ENCODE data around the gene RPL11.
"Not testable (repeated sequence)": the region's sequence is repeated elsewhere in the genome, so short reads cannot be mapped to it uniquely, and the experiment has no call there.

RPL11 gene

DNA sequence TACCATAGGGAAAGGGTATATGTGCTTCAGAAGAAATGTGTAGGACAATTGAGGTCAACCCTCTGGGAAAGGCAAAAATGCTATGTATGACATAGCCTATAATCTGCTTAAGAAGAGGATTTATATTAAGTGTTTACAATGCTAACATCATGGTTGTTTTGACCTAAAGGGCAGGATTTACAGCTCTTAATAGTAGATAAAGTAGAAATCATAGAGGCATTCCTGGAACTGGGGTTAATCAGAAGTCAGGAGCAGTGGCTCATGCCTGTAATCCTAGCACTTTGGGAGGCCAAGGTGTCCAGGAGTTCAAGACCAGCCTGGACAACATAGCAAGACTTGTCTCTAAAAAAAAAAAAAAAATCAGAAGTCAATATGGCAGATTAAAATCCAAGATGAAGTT lies 8.7 kb upstream of the RPL11 start:
- H3K27ac ChIP-seq: no peak overlapping the region
- DNase-seq (ENCODE audit: low read depth, low spot score): no peak

DNA sequence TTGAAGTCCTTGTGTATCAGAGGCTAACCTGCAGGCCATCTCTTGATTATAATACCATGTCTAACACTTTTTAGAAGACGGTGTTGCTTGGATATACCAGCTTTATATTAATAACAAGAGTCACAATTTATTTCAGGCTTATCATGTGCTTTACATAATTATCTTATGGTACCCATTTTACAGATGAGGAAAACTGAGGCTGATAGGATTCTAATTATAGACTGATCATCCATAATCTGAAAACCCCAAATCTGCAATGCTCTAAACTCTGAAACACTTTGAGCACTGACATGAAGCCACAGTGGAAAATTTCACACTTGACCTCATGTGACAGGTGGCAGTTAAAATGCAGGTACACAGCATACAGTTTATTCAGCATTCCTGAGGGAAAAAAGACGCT lies 7.2 kb upstream of the RPL11 start:
- H3K27ac ChIP-seq: no peak overlapping the region
- DNase-seq (ENCODE audit: low read depth, low spot score): no peak

DNA sequence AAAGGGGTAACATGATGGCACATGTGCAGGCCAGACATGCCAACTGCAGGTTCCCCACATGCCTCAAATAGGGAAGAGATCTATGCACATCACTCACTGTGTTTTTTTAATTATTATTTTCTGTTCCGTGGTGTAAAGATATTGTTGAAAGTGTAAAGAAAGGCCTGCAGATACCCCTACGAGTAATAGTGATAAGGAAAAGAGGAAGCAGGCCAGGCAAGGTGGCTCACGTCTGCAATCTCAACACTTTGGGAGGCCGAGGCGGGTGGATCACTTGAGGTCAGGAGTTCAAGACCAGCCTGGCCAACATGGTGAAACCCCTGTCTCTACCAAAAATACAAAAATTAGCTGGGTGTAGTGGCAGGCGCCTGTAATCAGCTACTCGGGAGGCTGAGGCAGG lies 6.4 kb upstream of the RPL11 start:
- H3K27ac ChIP-seq; DNase-seq (ENCODE audit: low read depth, low spot score): not testable (repeated sequence)

- not testable (repeated sequence) for DNase-seq (ENCODE audit: low read depth, low spot score); H3K27ac ChIP-seq
These were observed 3.9 kb upstream of the RPL11 start for GRCh38 chr1:23687680-23688079.

GRCh38 chr1:23688281-23688680 lies 3.3 kb upstream of the RPL11 start:
- not testable (repeated sequence) for H3K27ac ChIP-seq; DNase-seq (ENCODE audit: low read depth, low spot score)

- DNase-seq (ENCODE audit: low read depth, low spot score): no peak
- H3K27ac ChIP-seq: peak overlapping the region; percentile 81
These were observed 784 bp downstream of the RPL11 start for GRCh38 chr1:23692308-23692871.

DNA sequence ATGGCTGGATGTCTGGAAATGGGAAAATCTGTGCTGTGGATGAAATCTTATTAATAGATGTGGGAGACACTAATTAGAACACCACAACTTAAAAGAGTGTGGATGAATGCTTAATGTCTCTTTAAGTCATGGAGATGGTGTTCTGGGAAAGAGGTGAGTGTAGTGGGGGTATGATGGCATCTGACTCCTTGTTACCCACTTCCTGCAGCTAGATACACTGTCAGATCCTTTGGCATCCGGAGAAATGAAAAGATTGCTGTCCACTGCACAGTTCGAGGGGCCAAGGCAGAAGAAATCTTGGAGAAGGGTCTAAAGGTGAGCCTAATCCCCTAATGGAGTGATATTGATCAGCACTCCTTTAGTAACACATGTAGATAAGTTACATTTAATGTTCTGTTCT lies 2.0 kb downstream of the RPL11 start:
- H3K27ac ChIP-seq: peak overlapping the region; percentile 81
- DNase-seq (ENCODE audit: low read depth, low spot score): no peak

GRCh38 chr1:23694371-23694770 lies 2.8 kb downstream of the RPL11 start:
- peak overlapping the region; percentile 81 for H3K27ac ChIP-seq
- no peak for DNase-seq (ENCODE audit: low read depth, low spot score)

- H3K27ac ChIP-seq: no peak overlapping the region
- no peak for DNase-seq (ENCODE audit: low read depth, low spot score)
These were observed 4.1 kb downstream of the RPL11 start for GRCh38 chr1:23695667-23696066.

GRCh38 chr1:23696335-23696989 lies 4.9 kb downstream of the RPL11 start:
- no peak for DNase-seq (ENCODE audit: low read depth, low spot score)
- H3K27ac ChIP-seq: no peak overlapping the region

- H3K27ac ChIP-seq: peak overlapping the region; percentile 39
- DNase-seq (ENCODE audit: low read depth, low spot score): no peak
These were observed 6.9 kb downstream of the RPL11 start for GRCh38 chr1:23698466-23698865.

- H3K27ac ChIP-seq: no peak overlapping the region
- no peak for DNase-seq (ENCODE audit: low read depth, low spot score)
These were observed 7.9 kb downstream of the RPL11 start for GRCh38 chr1:23699280-23700179.

- no peak for DNase-seq (ENCODE audit: low read depth, low spot score)
- no peak overlapping the region for H3K27ac ChIP-seq
These were observed 9.7 kb downstream of the RPL11 start for GRCh38 chr1:23701310-23701709.

- no peak overlapping the region for H3K27ac ChIP-seq
- DNase-seq (ENCODE audit: low read depth, low spot score): no peak
These were observed 10.4 kb downstream of the RPL11 start for GRCh38 chr1:23701996-23702395.

DNA sequence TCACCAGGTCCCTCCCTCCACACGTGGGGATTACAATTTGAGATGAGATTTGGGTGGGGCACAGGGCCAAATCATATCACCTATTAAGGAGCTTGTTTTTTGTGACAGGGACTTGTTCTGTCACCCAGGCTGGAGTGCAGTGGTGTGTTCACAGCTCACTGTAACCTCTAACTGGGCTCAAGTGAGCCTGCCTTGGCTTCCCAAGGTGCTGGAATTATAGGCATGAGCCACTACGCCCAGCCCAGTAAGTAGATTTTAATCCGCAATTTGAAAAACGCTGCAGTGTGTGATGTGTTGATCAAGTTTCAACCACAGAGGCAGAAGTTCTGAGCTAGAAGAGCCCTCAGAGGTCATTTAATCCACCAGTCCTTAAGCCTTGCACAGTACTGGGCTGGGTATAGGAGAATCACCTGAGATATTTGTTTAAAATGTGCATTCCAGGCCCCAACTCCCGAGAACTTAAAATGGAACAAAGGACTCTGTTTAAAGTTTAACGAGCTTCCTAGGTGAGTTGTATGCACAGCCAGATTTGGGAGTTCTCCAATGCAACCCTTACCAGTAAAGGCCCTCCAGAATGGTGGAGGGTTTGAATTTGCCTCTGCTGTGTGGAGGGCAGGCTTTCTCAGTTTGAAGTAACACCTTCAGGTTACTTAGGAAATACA lies 13.4 kb downstream of the RPL11 start:
- DNase-seq (ENCODE audit: low read depth, low spot score): no peak
- H3K27ac ChIP-seq: no peak overlapping the region

DNA sequence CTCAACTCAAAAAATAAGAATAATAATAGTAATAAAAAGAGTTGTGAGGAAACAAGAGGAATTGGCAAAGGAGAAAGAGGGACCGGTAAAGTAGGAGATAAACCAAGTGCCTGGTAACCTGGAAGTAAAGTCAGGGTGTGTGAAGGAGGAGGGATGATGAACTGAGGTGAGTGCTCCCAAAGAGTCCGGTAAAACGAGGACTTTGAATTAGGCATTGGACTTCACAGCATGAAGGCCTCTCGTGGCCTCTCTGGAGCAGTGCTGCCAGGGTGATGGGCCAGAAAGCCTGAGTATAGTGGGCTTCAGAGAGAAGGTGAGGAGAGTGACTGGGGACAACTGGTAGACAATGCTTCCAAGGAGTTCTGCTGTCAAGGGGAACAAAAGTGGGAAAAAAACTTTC lies 17.6 kb downstream of the RPL11 start:
- no peak for DNase-seq (ENCODE audit: low read depth, low spot score)
- H3K27ac ChIP-seq: no peak overlapping the region

DNA sequence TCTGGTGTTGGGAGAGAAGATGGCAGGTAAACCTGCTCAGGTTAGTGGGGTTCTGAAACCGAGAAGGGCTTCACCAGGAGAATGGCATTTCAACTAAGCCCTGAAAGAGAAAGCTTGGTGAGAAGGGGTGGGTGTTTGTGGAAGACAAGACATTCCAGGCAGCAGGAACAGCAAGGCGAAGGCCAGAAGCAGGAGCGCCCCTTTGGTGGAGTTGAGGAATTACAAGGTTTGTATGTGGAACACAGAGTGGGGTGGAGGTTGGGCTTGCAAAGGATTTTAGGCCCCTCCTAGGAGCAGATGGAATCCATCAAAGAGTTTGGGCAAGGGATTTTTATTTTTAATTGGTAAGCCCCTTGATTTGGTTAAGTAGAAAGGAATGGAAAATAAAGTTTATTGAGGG lies 26.9 kb downstream of the RPL11 start:
- H3K27ac ChIP-seq: no peak overlapping the region
- no peak for DNase-seq (ENCODE audit: low read depth, low spot score)

DNA sequence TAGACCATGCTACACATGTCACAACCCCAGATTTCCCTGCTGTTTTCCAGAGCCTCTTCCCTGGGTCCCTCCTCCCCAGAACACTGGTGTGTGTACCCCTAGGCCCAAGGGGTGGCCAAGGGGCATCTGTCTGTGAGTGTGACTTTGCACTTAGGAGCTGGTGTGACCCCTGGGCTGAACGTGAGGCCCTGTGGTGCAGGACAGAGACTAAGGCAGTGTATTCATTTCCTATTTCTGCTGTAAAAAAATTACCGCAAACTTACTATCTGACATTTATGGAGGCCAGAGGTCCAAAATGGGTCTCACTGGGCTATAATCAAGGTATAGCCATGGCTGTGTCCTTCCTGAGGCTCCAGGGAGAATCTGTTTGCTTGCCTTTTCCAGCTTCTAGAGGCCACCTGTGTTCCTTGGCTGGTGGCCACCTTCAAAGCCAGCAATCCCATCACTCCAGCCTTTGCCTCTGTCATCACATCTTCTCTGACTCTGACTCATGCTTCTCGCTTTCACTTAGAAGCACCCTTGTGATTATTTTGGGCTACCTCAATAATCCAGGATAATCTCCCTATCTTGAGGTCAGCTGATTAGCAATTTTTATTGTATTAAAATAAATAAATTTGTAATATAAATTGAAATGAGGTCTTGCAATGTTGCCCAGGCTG lies 27.7 kb downstream of the RPL11 start:
- no peak overlapping the region for H3K27ac ChIP-seq
- no peak for DNase-seq (ENCODE audit: low read depth, low spot score)

DNA sequence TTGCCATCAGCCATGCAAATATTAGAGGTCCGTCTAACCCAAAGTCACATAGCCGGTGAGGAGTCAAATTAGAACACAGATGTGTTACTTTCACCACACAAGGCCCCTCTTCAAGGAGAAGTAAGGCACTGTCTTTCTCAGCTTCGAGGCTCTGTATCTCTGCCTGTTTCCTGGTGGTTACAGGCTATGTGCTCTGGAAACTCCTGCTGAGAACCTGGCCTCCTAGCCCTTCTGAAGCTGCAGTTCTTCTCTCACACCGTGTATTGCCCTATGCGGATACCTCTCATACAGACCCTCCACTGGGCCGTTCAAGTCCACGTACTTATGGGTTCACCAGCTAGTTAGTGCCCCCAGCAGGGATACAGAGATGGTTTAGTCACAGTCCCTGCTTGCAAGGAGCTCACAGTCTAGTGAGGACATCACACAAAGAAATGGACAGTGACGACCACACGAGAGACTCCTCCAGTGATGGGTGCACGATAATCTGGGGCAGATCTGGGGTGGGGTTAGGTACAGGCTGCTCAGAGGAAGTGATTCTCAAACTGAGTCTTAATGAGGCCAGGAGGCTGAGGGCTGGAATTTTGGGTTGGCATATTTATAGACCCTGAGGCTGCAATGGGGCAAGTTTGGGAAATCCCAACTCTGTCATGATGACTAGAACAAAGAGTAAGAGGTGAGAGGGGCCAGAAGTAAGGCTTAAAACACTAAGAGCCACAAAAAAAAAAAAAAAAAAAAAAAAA lies 28.8 kb downstream of the RPL11 start:
- H3K27ac ChIP-seq: no peak overlapping the region
- DNase-seq (ENCODE audit: low read depth, low spot score): no peak

DNA sequence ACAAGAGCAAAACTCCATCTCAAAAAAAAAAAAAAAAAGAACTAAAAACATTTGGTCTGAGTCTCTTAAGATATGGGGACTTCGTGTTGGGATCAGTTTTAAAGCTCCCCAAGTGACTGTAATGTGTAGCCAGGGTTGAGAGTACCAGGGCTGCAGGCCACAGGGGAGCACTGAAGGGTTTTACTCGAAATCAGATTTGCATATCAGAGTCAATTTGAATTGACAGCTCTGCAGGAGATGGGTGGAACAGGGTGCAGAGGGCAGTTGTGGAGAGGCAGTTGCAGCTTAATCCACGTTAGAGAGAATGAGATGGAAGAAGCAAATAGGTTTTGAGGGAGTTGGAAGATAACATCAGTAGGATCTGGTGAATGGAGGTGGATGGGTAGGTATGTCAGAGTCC lies 31.0 kb downstream of the RPL11 start:
- no peak for DNase-seq (ENCODE audit: low read depth, low spot score)
- H3K27ac ChIP-seq: no peak overlapping the region

All from epithelial cell of prostate (primary cell).